ENCODE measurements around the gene TMEM107. TPM values are rescaled to one million over a fixed set of nuclear protein-coding genes. Genes with fewer than 3 reads are reported as not detected.

Gene TMEM107
- total RNA-seq, 1 experiment from 2014 or later = 17.2 TPM

DNA sequence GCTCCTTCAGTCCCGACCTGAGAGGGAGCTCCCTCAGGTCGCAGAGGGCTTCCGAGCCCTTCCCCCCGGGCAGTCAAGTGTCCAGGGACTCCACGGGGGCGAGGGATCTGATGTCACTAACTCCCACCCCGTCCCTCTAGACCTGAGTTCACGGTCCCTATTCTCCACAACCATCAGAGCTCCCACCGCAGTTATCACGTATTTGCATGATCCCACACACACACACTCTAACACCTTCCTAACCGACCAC lies 20.3 kb downstream of the TMEM107 start:
- no peaks in the 10 kb centered on the region for H3K9me3 Mint-ChIP-seq
- peaks cover 27% of the 10 kb centered on the region for H3K4me1 Mint-ChIP-seq
- POLR2A ChIA-PET = interaction anchor here (0.7 to 2.5 kb wide), 8 partner anchors 17 to 469 kb away, joined by 3 to 22 read pairs (median 5); partner anchors contain the start of genes AURKB, BORCS6, HES7 and TP53

DNA sequence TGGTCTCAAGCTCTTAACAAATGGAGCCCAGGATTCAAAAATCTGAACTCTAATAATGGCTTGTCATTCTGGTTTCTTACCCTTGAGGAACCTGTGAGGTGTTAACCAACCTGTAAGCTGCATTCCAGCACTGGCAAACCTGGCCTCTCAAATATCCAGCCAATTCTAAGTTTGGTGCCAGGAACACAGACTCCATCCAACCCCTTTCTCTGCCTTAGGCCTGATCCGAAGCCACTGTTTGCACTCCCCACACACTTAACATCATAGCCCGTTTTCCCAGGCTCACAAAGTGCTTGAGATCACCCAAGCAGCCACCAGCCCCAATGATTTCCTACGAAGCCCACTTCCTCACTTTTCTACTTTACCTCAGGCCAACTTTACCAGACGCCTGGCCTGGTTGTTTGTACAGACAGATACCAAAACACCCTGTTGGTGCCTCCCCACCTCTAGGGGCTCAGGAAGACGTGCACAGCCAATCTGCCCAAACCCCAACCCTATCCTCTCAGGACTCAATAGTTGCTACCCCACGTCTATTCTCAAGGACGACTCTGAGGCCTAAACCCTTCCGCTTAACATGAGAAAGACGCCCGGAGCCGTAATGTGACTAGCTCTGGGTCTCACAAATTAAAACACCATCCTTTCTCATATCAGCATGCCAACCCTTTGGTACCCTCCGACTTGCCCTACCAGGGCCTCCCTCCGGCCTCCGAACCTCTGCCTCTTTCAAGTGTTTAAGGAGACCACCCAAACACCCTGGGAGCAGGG lies 20.8 kb downstream of the TMEM107 start:
- H3K27ac Mint-ChIP-seq = no peak overlapping the region; the same call in 1 of the 2 replicates
- TF ChIP-seq, protein P1, sequence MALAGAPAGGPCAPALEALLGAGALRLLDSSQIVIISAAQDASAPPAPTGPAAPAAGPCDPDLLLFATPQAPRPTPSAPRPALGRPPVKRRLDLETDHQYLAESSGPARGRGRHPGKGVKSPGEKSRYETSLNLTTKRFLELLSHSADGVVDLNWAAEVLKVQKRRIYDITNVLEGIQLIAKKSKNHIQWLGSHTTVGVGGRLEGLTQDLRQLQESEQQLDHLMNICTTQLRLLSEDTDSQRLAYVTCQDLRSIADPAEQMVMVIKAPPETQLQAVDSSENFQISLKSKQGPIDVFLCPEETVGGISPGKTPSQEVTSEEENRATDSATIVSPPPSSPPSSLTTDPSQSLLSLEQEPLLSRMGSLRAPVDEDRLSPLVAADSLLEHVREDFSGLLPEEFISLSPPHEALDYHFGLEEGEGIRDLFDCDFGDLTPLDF (CRISPR knock-in tag; IDR thresholded peaks at IDR 0.05) = no peak
- TF ChIP-seq GABPB1 (CRISPR knock-in tag; IDR thresholded peaks at IDR 0.05) (no peak), OVOL2 (CRISPR knock-in tag; IDR thresholded peaks at IDR 0.05; ENCODE audit: borderline replicate concordance) (no peak), ATF1 (CRISPR knock-in tag; IDR thresholded peaks at IDR 0.05) (no peak), TCF7 (CRISPR knock-in tag; IDR thresholded peaks at IDR 0.05; ENCODE audit: low read depth) (no peak), ZNF317 (CRISPR knock-in tag; IDR thresholded peaks at IDR 0.05; ENCODE audit: borderline replicate concordance, low read depth) (no peak)
- DNase-seq (ENCODE audit: low spot score) = no peak
- H3K36me3 Mint-ChIP-seq = no peaks in the 10 kb centered on the region; the same call in 1 of the 2 replicates
- POLR2A ChIA-PET = interaction anchor here (1.1 to 2.5 kb wide), 6 partner anchors 9 to 468 kb away, joined by 3 to 22 read pairs (median 5); partner anchors contain the start of genes AURKB, HES7 and TP53
- no peak for ATAC-seq
- H3K4me1 Mint-ChIP-seq = peaks cover 22% of the 10 kb centered on the region
- peaks cover 3% of the 10 kb centered on the region; the same call in 1 of the 2 replicates for H3K27me3 Mint-ChIP-seq (ENCODE audit: low read depth)
- CTCF ChIA-PET = interaction anchor here (1.1 to 2.7 kb wide), 10 partner anchors 16 to 98 kb away, joined by 3 to 14 read pairs (median 8); partner anchors contain the start of gene ALOXE3
- no peak overlapping the region for H3K4me3 Mint-ChIP-seq
- H3K9me3 Mint-ChIP-seq = no peaks in the 10 kb centered on the region

More for the DNA sequence above, 20.3 kb downstream of the TMEM107 start:
- Mint-ChIP-seq H3K27ac (no peak overlapping the region), H3K4me3 (no peak overlapping the region), H3K36me3 (no peaks in the 10 kb centered on the region; the same call in 1 of the 2 replicates), H3K27me3 (ENCODE audit: low read depth) (peaks cover 3% of the 10 kb centered on the region; the same call in 1 of the 2 replicates)
- DNase-seq (ENCODE audit: low spot score) = no peak
- TF ChIP-seq ATF1 (CRISPR knock-in tag; IDR thresholded peaks at IDR 0.05) = no peak
- TF ChIP-seq, protein P2, sequence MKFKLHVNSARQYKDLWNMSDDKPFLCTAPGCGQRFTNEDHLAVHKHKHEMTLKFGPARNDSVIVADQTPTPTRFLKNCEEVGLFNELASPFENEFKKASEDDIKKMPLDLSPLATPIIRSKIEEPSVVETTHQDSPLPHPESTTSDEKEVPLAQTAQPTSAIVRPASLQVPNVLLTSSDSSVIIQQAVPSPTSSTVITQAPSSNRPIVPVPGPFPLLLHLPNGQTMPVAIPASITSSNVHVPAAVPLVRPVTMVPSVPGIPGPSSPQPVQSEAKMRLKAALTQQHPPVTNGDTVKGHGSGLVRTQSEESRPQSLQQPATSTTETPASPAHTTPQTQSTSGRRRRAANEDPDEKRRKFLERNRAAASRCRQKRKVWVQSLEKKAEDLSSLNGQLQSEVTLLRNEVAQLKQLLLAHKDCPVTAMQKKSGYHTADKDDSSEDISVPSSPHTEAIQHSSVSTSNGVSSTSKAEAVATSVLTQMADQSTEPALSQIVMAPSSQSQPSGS (CRISPR knock-in tag; IDR thresholded peaks at IDR 0.05; ENCODE audit: borderline replicate concordance, low read depth) = no peak
- no peak for TF ChIP-seq TEAD4 (CRISPR knock-in tag; IDR thresholded peaks at IDR 0.05)
- TF ChIP-seq, protein P3, sequence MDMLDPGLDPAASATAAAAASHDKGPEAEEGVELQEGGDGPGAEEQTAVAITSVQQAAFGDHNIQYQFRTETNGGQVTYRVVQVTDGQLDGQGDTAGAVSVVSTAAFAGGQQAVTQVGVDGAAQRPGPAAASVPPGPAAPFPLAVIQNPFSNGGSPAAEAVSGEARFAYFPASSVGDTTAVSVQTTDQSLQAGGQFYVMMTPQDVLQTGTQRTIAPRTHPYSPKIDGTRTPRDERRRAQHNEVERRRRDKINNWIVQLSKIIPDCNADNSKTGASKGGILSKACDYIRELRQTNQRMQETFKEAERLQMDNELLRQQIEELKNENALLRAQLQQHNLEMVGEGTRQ (CRISPR knock-in tag; IDR thresholded peaks at IDR 0.05) = no peak
- TF ChIP-seq, protein P4, sequence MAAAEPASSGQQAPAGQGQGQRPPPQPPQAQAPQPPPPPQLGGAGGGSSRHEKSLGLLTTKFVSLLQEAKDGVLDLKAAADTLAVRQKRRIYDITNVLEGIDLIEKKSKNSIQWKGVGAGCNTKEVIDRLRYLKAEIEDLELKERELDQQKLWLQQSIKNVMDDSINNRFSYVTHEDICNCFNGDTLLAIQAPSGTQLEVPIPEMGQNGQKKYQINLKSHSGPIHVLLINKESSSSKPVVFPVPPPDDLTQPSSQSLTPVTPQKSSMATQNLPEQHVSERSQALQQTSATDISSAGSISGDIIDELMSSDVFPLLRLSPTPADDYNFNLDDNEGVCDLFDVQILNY (CRISPR knock-in tag; IDR thresholded peaks at IDR 0.05) = no peak
- TF ChIP-seq ZNF671 (CRISPR knock-in tag; IDR thresholded peaks at IDR 0.05) = 0 out of 2 replicates have a peak, but pooled peaks have one; percentile 17
- no peak for TF ChIP-seq PRRX2 (CRISPR knock-in tag; IDR thresholded peaks at IDR 0.05)
- TF ChIP-seq, protein P5, sequence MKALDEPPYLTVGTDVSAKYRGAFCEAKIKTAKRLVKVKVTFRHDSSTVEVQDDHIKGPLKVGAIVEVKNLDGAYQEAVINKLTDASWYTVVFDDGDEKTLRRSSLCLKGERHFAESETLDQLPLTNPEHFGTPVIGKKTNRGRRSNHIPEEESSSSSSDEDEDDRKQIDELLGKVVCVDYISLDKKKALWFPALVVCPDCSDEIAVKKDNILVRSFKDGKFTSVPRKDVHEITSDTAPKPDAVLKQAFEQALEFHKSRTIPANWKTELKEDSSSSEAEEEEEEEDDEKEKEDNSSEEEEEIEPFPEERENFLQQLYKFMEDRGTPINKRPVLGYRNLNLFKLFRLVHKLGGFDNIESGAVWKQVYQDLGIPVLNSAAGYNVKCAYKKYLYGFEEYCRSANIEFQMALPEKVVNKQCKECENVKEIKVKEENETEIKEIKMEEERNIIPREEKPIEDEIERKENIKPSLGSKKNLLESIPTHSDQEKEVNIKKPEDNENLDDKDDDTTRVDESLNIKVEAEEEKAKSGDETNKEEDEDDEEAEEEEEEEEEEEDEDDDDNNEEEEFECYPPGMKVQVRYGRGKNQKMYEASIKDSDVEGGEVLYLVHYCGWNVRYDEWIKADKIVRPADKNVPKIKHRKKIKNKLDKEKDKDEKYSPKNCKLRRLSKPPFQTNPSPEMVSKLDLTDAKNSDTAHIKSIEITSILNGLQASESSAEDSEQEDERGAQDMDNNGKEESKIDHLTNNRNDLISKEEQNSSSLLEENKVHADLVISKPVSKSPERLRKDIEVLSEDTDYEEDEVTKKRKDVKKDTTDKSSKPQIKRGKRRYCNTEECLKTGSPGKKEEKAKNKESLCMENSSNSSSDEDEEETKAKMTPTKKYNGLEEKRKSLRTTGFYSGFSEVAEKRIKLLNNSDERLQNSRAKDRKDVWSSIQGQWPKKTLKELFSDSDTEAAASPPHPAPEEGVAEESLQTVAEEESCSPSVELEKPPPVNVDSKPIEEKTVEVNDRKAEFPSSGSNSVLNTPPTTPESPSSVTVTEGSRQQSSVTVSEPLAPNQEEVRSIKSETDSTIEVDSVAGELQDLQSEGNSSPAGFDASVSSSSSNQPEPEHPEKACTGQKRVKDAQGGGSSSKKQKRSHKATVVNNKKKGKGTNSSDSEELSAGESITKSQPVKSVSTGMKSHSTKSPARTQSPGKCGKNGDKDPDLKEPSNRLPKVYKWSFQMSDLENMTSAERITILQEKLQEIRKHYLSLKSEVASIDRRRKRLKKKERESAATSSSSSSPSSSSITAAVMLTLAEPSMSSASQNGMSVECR (CRISPR knock-in tag; IDR thresholded peaks at IDR 0.05; ENCODE audit: borderline replicate concordance) = no peak
- TF ChIP-seq, protein P1 (CRISPR knock-in tag; IDR thresholded peaks at IDR 0.05) = no peak
- CTCF ChIA-PET = interaction anchor here (1.1 to 2.7 kb wide), 8 partner anchors 17 to 98 kb away, joined by 4 to 14 read pairs (median 9); partner anchors contain the start of gene ALOXE3
- no peak for ATAC-seq

All from WTC11 (cell line).